HG02798 (cell line): ENCODE results near the gene ZBTB21.

Experiments used
- ATAC-seq: cut with Tn5 transposase; IDR thresholded peaks from one replicate; pipeline ENCODE4 v1.9.1; 2021; ENCODE audit warnings: mild to moderate bottlenecking; ENCODE audit not compliant: unreplicated experiment, poor library complexity

The ZBTB21 gene

DNA sequence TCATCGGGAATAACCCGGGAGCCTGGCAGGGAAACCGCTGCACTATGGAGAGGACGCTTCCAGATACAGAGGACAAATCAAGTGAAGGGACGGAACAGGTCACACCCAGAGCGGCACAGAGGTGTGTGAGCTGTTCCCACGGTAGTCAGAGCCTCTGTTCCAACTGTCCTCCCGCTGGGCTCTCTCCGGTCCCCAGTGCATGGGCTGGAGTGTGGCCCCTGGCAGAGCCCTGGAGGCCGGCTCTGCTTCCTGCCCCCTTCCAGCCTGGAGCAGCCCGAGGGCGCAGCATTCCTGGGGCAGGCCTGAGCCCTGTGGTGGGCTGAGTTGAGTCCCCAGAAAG, 11.9 kb upstream of the ZBTB21 start:
- ATAC-seq = no peak

DNA sequence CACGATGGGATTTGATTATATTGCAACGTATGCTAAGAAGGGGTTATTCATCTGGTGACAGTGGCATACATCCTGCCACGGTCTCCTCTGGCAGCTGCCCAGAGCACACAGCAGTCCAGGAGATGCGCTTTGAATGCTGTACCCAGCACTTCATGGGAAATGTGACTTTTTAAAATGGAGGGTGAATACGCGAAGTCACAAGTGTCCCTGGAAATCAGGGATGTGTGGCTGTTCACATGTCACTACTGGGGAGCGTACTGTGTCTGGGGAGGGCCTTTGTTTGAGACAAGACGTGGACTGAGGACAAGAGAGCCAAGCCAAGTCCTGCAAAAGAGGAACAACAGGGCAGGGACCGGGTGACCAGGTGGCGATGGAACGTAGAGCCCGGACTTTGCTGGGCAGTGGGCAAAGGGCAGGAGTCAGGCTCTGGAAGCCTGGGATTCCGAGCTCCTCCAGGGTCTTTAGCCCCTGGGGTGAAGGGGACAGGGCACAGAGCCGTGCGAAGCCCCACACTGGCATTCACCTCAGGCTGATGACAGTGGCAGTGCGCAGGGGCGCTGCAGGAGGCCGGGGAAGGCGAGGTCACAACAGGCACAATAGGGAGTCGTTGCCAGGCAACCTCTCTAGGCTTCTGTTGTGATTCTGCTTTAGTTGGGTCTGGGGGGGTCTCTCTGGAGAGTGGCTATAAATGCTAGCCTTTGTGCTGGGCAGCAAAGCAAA, 11.4 kb upstream of the ZBTB21 start:
- ATAC-seq = no peak

DNA sequence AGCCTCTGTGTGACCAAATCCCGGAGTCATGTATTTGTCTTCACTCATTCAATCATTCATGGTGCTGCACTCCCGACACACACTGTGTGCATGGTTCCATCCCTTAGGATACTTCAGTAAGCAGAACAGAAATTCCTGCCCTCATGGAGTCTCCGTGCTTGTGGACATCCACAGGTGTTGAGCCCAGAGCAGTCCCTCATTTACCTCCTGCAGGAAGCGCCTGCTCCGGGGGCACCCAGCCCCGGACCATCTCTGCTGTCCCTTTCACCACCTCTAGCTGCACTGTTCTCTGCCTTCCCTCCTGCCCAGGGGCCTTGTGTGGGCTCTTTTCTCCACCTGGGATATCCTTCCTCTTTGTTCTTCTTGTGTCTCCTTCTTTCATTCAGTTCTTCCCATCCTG, 9.5 kb upstream of the ZBTB21 start:
- no peak for ATAC-seq

DNA sequence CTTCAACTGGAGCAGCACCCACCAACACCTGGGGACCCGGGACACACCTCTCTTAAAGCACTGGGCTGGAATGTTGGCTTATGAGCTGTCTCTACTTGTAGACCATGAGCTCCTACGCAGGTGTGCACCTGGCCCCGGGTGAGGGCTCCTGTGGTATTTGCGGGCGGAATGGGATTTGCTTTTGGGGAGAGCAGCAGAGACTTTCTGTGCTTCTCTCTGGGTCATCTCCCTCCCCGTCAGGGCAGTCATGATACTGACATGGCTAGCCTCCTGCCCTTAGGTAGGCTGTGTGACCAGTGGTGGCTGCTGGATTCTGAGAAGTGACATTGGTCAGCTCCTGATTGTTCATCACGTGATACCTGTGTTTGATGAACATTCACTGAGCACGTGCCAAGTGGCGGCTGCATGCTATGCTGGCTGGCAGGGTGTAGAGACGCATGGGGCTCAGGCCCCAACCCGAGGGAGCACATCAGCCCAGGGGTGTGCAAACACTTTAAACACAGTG, 9.0 kb upstream of the ZBTB21 start:
- no peak for ATAC-seq

DNA sequence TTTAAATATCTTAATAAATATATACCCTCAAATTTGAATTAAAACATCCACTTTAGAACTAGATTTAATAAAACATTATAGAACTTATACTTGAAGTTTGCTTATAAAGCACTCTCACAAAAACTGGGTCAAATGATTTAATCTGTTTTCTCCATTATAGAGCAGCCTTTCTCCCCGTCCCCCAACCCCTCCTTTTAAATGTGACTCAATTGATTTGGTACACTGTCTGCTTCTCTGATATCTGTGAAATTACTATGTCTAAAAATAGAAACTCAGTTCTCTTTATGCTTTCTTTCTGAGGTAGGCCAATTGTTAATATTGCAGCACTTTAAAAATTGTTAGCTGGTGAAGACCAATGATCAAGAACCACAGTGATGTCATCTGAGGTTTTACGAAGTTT, 6.9 kb upstream of the ZBTB21 start:
- ATAC-seq = no peak

DNA sequence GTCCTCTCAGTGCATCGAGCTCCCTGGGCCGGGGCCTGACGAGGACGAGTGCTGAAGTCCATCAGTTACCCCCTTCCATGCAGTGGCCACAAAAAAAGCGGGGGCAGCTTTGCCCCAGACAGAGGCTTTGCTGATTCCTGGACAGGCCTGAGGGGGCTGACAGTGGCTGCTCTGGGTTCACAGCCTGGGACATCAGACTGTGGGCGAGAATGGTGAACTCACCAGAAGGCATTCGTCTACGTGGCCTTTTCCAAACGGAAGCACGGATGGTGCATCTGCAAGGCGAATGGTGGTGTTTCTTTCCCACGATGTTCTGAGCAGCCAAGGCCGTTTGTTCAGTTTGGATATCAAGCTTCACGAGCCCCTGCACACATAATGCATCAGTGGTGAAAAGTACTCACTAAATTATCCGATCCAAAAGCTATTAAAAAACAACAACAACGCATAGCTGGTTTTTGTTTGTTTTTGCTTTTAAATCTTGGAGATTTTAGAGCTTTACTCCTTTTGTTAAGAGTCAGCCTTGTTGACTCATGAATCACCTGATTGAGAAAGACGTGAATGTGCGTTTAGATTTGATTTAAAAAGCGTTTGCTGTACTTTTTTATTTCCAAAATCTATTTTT, 6.3 kb upstream of the ZBTB21 start:
- ATAC-seq = no peak

DNA sequence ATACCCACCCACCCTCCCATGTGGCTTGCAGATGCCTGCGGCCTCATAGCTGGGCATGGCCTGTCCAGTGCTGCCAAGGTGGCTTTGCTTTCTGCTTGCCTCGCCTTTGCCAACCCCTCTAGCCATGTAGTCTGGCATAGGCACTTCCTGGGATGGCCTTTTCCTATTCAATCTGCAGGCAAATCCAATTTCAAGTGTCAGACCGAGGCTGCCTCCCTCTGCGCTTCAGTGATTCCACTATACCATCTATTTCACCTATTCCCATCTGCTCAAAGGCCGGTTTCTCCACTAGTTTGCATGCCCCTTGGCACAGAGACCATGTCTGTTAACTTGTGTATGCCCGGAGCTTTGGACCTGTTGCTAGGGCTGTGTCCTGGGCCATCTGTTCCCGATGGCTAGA, 3.8 kb upstream of the ZBTB21 start:
- ATAC-seq = no peak

DNA sequence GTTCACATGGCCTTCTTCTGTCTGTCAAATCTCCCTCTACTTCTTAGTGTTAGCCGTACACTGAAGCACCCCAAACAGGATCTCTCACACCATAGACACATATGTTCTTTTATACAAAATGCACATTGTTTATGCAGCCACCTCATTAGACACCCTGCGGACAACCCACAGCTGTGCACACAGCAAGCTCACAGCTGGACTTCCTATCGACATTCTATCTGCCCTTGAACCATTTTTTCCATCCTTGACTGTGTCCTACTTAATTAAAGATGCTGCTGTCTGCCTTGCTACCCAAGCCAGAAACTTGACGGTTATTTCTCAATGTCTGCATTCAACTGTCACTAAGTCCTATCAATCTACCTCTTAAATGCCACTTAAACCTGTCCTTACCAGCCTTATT, 3.2 kb upstream of the ZBTB21 start:
- ATAC-seq = no peak

DNA sequence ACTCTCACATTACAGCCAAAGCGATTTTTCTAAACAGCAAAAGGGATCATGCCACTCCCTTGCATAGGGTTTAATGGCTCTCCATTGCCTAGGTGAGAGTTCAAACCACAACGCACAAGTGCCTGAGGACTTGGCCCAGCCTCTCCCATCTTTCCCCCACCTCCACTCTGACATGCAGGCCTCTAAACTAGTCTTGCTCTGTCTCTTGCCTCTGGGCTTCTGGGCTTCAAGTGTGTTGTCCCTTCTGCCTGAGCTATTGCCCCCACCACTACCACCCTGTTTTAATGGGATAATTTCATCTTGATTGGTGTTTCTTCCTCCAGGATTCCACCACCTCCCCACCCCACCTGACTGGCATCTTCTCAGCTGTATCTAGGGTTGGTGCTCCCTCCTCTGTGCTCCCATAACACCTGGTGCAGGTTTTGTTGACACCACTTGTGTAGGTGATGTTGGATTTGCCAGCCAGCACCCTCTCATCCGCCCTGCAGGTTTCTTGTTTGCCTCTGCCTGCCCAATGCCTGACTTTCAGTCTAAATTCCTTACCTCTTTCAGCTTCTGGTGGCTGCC, 2.7 kb upstream of the ZBTB21 start:
- no peak for ATAC-seq

DNA sequence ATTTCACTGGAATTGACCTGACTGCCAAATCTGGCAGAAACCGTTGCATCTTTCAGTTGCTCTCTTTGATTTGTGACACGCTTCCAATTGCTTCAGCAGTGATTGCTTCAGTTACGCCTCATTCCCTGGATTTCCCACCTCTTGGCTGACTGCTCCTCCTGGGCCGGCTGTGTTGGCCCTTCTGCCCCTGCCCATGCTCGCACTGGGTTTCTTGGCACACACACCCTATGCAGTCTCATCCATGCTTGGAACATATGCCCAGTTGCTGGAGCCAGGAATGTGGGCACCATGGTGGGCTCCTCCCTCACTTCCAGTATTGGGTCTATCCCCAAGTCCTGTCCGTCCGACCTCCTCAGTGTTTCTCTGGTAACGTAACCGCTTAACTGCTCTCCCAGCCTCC, 2.2 kb upstream of the ZBTB21 start:
- ATAC-seq = no peak

DNA sequence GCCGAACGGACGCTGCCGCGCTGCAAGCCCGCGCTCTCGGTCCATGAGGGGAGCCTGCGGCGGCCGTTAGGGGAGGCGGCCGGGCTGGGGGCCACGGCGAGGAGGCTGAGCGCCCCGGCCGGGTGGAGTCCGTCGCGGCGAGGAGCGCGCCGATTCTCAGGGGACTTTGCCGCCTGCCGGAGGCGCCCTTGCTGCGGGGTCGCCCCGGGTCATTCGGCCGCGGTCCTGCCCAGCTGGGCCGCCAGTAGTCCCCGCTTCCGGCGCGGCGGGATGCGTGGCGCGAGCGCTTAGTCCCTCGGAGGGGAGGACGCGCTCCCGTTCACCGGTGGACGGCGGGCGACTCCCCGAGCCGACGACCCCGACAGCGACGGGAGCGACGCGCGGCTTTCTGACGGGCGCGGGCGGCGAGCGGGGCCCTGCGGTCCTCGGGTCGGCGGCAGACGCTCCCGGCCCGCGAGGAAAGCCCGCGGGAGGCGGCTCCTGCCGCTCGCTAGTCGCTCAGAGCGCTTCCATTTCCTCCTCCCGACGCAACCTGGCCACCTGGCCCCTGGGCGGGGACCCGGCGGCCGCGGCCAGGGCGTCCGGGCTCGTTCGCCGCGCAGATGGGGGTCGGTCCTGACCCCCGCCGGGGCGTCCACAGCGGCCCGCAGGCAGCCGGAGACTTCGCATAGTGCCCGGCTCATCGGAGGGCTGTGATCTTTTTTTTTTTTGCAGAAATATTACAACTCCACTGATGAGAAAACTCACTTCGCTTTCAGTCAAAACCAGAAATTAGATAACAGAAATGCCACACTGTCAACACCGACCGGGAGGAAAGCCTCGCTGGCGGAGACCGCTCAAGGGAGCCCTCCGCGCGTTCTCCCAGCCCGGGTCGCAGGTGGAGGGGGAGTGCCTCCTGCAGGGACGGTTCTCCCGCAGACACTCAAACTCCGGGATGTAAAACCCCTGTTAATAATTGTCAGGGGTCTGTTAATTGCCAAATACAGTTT, 641 bp upstream of the ZBTB21 start:
- ATAC-seq = peak; percentile 30

DNA sequence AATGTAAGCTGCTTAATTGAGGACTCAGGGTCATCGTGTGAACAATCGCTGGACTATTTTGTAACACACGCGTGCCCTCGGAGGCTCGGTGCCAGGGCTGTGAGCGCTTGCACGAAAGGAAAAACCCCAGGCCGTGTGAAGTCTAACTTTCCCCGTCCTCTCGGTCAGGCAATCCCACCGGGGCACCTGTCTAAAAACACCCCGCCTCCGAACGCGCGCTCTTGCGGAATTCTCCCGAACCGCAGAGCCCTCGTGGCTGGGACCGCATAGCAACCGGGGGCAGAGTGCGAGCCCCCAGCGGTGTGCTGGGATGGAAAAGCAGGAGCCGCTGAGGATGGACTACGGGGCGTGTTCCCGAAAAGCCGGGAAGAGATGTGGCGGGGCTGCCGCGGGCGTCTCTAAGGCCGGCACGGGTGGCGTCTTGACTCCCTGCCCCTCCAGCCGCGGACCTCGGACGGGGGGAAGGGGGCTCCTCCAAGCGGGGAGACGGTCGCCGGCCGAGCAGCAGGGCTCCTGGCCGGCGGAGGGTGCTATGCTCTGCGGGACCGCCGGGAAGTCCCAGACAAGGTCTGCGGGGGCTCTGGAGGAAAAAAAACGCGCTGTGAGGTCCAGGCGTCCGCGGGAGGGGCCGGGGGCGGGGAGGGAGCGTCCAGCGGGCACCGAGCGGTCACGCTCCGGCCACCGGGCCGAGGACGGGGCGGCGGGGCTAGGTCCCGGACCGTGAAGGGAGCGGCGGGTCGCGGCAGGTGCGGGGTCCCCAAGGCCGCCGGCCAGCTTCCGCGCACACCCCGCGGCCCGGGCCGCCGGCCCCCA, 936 bp downstream of the ZBTB21 start:
- peak; percentile 27 for ATAC-seq

DNA sequence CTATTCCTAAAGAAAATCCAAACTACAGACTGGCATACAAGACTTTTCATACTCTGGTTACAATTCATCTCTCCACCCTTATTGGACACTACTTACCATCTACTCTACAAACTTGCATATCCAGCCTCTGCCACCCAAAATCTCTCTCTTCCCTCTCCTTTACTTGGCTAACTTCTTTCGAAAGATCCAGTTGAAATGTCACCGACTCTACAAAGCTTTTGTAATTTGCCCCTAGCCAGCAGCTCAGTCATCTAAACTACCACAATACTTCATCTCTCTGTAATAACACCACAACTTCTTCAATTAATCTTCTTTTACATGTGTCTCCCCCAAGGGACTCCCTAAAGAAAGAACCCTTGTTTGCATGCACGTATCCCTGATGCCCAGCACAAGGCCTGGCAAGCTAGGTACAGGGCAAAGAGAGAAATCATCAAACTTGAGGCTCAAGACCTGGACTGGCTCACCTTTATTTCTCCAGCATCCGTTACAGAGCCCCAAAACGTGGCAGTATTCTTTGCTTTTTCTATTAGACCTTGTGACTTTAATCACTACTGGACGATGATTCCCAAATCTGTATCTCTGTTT, 2.7 kb downstream of the ZBTB21 start:
- ATAC-seq = no peak

DNA sequence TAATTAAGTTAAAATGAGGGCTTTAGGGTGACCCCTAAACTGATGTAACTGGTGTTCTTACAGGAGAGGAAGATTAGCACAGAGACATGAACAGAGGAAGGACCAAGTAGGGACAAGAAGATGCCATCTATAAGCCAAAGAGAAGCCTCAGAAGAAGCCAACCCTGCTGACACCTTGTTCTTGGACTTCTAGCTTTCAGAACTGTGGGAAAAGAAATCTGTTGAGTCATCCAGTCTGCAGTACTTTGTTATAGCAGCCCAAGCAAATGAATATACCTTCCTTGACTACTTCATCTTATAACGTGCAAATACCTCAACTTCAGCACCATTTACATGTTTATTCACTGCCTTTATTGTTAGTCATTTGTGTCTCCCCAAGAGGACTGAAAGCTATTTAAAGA, 3.4 kb downstream of the ZBTB21 start:
- ATAC-seq = no peak

DNA sequence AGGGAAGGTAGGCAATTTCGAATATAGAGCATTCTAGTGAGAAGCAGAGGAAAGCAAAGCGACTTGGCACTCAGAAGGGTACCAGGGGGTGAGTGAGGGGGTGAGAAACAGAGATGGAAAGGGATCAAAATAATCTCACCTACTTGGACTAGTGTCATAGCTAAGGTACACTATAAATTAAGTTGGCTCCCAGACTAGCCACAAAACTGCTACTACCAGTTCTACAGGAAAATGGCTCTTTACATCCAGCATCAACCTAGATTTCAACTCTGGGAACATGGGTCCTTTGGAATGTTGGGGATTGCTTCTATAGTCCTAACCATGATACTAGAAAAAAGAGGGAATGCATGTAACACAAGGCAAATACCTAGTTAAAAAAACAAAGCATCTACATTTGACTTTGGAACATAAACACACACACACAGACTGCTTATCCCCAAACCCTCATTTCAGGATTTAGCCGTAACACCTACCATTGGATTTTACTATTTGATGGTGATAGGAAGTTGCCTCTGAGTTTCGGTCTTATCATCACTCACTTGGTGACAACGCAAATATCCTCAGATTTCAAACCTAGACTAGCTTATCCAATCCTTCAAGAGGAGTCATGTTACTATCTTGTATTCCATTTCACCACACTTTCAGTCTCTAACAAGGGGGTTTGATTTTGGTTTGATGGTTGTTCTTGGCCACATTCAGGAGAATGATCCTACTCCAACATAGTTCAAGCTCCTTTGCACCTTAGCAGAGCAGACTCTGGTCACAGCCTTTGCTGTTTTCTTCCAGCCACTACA, 5.6 kb downstream of the ZBTB21 start:
- no peak for ATAC-seq

DNA sequence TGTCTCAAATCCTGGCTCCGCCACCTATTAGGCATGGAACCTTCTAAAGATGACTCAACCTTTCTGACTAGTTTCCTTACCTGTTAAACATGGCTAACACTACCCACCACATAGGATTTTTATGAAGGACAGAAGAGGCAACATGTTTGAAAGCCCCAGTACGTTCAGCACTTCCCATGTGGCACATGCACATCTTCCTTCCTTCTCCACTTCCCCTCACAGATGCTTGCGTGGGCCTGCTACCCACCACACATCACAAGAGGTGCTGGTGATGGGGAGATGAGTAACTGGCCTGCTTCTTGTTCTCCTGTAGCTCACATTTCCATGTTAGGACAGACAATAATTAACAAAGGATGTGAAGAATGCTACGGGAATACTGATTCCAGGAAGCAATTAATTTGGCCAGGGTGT, 7.1 kb downstream of the ZBTB21 start:
- no peak for ATAC-seq

DNA sequence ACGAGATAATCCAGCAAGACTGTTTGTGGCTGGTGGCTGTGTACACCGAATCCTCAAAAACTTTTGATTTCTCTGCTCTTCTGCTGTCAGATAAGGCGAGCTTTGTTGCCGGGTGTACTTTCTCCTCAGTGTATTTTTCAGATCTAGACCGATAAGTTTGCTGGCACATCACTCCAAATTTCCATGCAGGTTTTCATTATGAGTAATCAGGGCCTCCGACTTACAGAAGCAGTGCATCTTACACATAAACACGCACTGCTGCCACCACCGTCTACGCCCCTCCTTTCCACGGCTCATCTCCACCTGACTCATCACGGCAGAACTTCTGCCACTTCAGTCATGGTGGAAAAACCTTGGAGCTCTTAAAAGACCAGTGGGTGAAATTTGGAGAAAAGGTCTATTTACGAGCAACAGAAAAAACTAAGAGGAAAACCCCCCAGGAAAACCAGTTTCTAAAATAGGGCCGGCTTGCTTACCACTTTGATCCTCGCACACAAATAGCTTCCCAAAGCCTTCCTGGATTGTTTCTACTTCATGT, 7.7 kb downstream of the ZBTB21 start:
- peak; percentile 86 for ATAC-seq

DNA sequence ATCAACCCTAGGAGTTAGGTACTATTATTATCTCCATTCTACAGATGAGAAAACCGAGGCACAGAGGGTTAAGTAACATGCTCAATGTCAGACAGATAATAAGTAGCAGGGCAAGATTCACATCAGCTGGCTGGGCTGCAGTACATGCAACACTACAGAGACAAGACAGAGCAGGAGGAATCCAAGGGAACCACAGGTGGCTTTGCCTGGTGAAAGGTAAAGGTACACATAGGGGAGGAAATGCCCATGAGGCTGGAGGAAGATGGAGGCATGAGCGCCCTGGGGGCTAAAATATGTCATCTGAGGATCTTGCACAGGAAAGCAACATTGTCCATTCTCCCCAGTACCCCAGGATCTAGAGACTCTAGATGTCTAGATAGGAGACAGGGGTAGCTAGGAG, 8.4 kb downstream of the ZBTB21 start:
- ATAC-seq = no peak

DNA sequence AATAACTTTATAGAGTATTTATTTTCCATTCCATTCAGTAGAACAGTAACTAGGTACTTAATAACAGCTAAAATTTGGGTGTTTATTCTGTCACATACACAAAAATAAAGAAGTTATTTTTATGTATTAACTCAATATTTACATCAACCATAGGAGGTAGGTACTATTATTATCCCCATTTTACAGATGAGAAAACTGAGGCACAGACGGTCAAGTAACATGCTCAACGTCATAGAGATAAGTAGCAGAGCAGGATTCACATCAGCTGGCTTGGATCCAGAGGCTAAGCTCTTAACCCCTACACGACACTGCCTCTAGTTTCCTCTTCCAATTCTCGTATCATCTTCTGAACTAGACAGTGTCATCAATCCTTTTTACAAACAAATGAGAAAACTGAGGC, 9.3 kb downstream of the ZBTB21 start:
- ATAC-seq = no peak
